PC-3 (cell line): ENCODE results near the gene TCOF1.

ENCODE experiments used
- EZH2phosphoT487 ChIP-seq: fragments of 300-600 bp; sonication (generic); IDR thresholded peaks from 2 replicates; pipeline ENCODE4 v1.6.1; 2018; ENCODE audit warnings: mild to moderate bottlenecking, antibody characterized with exemption, low read length, borderline replicate concordance
- TF ChIP-seq, protein P1 (sequence below): fragments of 300-600 bp; sonication (generic); conservative IDR thresholded peaks from 2 replicates; pipeline ENCODE4 v1.5.1; 2017; ENCODE audit warnings: antibody characterized with exemption, low read depth, mild to moderate bottlenecking, low read length

DNA sequence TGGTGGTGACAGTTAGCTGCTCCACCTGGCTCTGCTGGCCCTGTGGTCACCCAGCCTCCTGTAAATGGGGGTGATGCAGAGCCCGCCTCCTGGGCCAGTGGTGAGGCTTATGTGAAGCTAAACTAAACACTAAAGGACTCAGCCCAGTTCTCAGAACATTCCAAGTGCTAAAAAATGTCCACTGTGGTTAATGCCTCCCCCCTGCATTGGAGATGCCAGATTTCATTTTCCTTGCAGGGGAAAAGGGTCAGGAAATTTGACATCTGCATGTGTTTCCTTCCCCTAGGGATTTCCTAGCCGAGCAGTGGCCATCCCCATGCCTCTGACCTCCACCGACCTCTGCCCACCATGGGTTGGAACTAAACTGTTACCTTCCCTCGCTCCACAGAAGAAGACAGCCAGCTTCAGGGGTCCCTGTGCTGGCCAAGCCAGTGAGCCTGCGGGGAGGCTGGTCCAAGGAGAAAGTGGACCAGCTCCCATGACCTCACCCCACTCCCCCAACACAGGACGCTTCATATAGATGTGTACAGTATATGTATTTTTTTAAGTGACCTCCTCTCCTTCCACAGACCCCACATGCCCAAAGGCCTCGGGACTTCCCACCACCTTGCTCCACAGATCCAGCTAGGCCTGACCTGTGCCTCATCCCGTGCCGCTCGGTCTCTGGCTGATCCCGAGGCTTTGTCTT, 42.2 kb downstream of the TCOF1 start:
- no peak for TF ChIP-seq EZH2phosphoT487
- TF ChIP-seq, protein P1, sequence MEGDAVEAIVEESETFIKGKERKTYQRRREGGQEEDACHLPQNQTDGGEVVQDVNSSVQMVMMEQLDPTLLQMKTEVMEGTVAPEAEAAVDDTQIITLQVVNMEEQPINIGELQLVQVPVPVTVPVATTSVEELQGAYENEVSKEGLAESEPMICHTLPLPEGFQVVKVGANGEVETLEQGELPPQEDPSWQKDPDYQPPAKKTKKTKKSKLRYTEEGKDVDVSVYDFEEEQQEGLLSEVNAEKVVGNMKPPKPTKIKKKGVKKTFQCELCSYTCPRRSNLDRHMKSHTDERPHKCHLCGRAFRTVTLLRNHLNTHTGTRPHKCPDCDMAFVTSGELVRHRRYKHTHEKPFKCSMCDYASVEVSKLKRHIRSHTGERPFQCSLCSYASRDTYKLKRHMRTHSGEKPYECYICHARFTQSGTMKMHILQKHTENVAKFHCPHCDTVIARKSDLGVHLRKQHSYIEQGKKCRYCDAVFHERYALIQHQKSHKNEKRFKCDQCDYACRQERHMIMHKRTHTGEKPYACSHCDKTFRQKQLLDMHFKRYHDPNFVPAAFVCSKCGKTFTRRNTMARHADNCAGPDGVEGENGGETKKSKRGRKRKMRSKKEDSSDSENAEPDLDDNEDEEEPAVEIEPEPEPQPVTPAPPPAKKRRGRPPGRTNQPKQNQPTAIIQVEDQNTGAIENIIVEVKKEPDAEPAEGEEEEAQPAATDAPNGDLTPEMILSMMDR: no peak
